K562 (cell line): Measurements from ENCODE around the gene ERN1. TPM values are rescaled to one million over a fixed set of nuclear protein-coding genes. Genes with fewer than 3 reads are reported as not detected.

Experiments
- ATF7 ChIP-seq: fragments of 450-650 bp; IDR thresholded peaks from 2 replicates; pipeline ENCODE4 v1.7.1; 2014; ENCODE audit warnings: mild to moderate bottlenecking, moderate library complexity
- FOXK1 ChIP-seq: sonication (generic); formaldehyde crosslinking; IDR thresholded peaks from 2 replicates; pipeline ENCODE4 v1.8.0; 2022; ENCODE audit warnings: missing genetic modification reagents, mild to moderate bottlenecking, borderline replicate concordance
- ID3 ChIP-seq, 2 experiments: fragments of 250-450 bp in 1 of 2; fragments of 450-650 bp in 1 of 2; sonication (Bioruptor Pico) in 1 of 2; IDR thresholded peaks; 2 replicates each; pipeline versions ENCODE4 v1.6.1 to v1.8.0; 2016 to 2021; ENCODE audit warnings: mild to moderate bottlenecking in 2 of 2, moderate library complexity in 2 of 2, missing compliant biosample characterization in 1 of 2, missing genetic modification characterization in 1 of 2
- KDM2B ChIP-seq: fragments of 250-450 bp; sonication (Bioruptor Pico); IDR thresholded peaks from 2 replicates; pipeline ENCODE4 v1.8.0; 2021; ENCODE audit warnings: mild to moderate bottlenecking, moderate library complexity
- MEF2A ChIP-seq: IDR thresholded peaks from 2 replicates; pipeline ENCODE4 v1.6.1; 2011; ENCODE audit warnings: low read depth, mild to moderate bottlenecking, low read length, moderate library complexity; ENCODE audit not compliant: control insufficient read depth
- NR3C1 ChIP-seq: sonication (generic); formaldehyde crosslinking; IDR thresholded peaks from 2 replicates; pipeline ENCODE4 v1.8.1; 2022; ENCODE audit warnings: missing genetic modification reagents
- STAG1 ChIP-seq: sonication (generic); formaldehyde crosslinking; IDR thresholded peaks from 2 replicates; pipeline ENCODE4 v1.5.0; 2020; ENCODE audit warnings: missing genetic modification reagents, borderline replicate concordance
- polyA plus RNA-seq, 8 experiments: library from polyadenylated mRNA; depleted of rRNA in 4 of 8; stranded (reverse) in 5 of 8; unstranded in 3 of 8; fragments of >200 nt; fragmentation: Nextera tagmentation in 2 of 8; fragmentation: Illumina TruSeq in 1 of 8; extraction: Ambion mirVana in 2 of 8; extraction: Trizol in 1 of 8; gene quantifications; 2 replicates each; pipeline versions ENCODE4 v1.2.1 to v1.2.3, GENCODE V29; 2011 to 2014; ENCODE audit warnings: inconsistent platforms in 1 of 8, missing spikeins in 1 of 8
- total RNA-seq, 7 experiments: library from RNA; depleted of rRNA in 6 of 7; stranded (reverse); fragments of >200 nt in 6 of 7; fragmentation: Illumina TruSeq in 2 of 7; extraction: Trizol in 2 of 7; gene quantifications; 2 replicates each; pipeline versions ENCODE4 v1.2.1 to v1.2.3, GENCODE V29; 2011 to 2021; ENCODE audit warnings: low replicate concordance in 1 of 7
- TF ChIP-seq, protein P1 (sequence below), 3 experiments: fragments of 200-800 bp in 1 of 3; fragments of 250-450 bp in 1 of 3; fragments of 450-650 bp in 1 of 3; sonication (Bioruptor Pico) in 1 of 3; sonication (Bioruptor generic) in 1 of 3; formaldehyde crosslinking in 1 of 3; IDR thresholded peaks; 2 replicates each; pipeline versions ENCODE4 v1.6.1 to v1.8.0; 2016 to 2022; ENCODE audit warnings: mild to moderate bottlenecking in 2 of 3, missing genetic modification characterization in 2 of 3, missing compliant biosample characterization in 1 of 3, moderate library complexity in 1 of 3
- TF ChIP-seq, protein P2 (sequence below), 2 experiments: IDR thresholded peaks; 2 replicates each; pipeline ENCODE4 v1.6.1; 2011; ENCODE audit warnings: borderline replicate concordance in 1 of 2, control low read depth in 1 of 2, low read depth in 1 of 2, low read length in 1 of 2, mild to moderate bottlenecking in 1 of 2, mixed read lengths in 1 of 2, moderate library complexity in 1 of 2; ENCODE audit not compliant: insufficient read depth in 1 of 2, insufficient read length in 1 of 2, poor library complexity in 1 of 2, severe bottlenecking in 1 of 2; ENCODE audit errors: extremely low read depth in 1 of 2
- TF ChIP-seq, protein P3 (sequence below): fragments of 150-350 bp; IDR thresholded peaks from 2 replicates; pipeline ENCODE4 v1.6.1; 2014; ENCODE audit warnings: low read depth, mild to moderate bottlenecking, low read length, borderline replicate concordance

Gene ERN1
- total and polyA plus RNA-seq, 9 of the 15 experiments (the other 6 are each of a cell fraction or from before 2014, with no cell fraction given): 2.1 to 22.5 (median 7.3) TPM

GRCh38 chr17:64129765-64130558, at the start of gene ERN1 (continued):
- TF ChIP-seq, protein P1, sequence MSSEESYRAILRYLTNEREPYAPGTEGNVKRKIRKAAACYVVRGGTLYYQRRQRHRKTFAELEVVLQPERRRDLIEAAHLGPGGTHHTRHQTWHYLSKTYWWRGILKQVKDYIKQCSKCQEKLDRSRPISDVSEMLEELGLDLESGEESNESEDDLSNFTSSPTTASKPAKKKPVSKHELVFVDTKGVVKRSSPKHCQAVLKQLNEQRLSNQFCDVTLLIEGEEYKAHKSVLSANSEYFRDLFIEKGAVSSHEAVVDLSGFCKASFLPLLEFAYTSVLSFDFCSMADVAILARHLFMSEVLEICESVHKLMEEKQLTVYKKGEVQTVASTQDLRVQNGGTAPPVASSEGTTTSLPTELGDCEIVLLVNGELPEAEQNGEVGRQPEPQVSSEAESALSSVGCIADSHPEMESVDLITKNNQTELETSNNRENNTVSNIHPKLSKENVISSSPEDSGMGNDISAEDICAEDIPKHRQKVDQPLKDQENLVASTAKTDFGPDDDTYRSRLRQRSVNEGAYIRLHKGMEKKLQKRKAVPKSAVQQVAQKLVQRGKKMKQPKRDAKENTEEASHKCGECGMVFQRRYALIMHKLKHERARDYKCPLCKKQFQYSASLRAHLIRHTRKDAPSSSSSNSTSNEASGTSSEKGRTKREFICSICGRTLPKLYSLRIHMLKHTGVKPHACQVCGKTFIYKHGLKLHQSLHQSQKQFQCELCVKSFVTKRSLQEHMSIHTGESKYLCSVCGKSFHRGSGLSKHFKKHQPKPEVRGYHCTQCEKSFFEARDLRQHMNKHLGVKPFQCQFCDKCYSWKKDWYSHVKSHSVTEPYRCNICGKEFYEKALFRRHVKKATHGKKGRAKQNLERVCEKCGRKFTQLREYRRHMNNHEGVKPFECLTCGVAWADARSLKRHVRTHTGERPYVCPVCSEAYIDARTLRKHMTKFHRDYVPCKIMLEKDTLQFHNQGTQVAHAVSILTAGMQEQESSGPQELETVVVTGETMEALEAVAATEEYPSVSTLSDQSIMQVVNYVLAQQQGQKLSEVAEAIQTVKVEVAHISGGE (CRISPR knock-in tag; IDR thresholded peaks at IDR 0.05): peak; percentile 68 to 92 (median 89); a peak in 5 of 6 replicates
- TF ChIP-seq ATF7 (0 out of 2 replicates have a peak, but pooled peaks have one; percentile 52), FOXK1 (CRISPR knock-in tag) (no peak), MEF2A (no peak), KDM2B (CRISPR knock-in tag) (peak; percentile 68; the same call in 1 of the 2 replicates), STAG1 (CRISPR knock-in tag) (no peak; the same call in 1 of the 2 replicates), NR3C1 (0 out of 2 replicates have a peak, but pooled peaks have one; percentile 33), ID3 (CRISPR knock-in tag; IDR thresholded peaks at IDR 0.05) (no peak), ID3 (tag; IDR thresholded peaks at IDR 0.05) (0 out of 2 replicates have a peak, but pooled peaks have one; percentile 63)
- TF ChIP-seq, protein P2, sequence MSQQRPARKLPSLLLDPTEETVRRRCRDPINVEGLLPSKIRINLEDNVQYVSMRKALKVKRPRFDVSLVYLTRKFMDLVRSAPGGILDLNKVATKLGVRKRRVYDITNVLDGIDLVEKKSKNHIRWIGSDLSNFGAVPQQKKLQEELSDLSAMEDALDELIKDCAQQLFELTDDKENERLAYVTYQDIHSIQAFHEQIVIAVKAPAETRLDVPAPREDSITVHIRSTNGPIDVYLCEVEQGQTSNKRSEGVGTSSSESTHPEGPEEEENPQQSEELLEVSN (IDR thresholded peaks at IDR 0.05; ENCODE audit: borderline replicate concordance in 1 of 2, extremely low read depth in 1 of 2, insufficient read depth in 1 of 2, insufficient read length in 1 of 2, low read depth in 1 of 2, low read length in 1 of 2, poor library complexity in 1 of 2, severe bottlenecking in 1 of 2): peak; percentile 55 to 67
- TF ChIP-seq, protein P3, sequence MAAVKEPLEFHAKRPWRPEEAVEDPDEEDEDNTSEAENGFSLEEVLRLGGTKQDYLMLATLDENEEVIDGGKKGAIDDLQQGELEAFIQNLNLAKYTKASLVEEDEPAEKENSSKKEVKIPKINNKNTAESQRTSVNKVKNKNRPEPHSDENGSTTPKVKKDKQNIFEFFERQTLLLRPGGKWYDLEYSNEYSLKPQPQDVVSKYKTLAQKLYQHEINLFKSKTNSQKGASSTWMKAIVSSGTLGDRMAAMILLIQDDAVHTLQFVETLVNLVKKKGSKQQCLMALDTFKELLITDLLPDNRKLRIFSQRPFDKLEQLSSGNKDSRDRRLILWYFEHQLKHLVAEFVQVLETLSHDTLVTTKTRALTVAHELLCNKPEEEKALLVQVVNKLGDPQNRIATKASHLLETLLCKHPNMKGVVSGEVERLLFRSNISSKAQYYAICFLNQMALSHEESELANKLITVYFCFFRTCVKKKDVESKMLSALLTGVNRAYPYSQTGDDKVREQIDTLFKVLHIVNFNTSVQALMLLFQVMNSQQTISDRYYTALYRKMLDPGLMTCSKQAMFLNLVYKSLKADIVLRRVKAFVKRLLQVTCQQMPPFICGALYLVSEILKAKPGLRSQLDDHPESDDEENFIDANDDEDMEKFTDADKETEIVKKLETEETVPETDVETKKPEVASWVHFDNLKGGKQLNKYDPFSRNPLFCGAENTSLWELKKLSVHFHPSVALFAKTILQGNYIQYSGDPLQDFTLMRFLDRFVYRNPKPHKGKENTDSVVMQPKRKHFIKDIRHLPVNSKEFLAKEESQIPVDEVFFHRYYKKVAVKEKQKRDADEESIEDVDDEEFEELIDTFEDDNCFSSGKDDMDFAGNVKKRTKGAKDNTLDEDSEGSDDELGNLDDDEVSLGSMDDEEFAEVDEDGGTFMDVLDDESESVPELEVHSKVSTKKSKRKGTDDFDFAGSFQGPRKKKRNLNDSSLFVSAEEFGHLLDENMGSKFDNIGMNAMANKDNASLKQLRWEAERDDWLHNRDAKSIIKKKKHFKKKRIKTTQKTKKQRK: no peak
